Adrenal gland (tissue), 5 donors: Measurements from ENCODE around the gene RRAD.

Source experiments
- POLR2A ChIP-seq, 2 donors: fragments of 450-650 bp; IDR thresholded peaks; one replicate each; pipeline ENCODE4 v1.6.1; 2017; ENCODE audit warnings: antibody characterized with exemption in 2 of 2, mild to moderate bottlenecking in 2 of 2, moderate library complexity in 1 of 2
- TF ChIP-seq, protein P1 (sequence below), 6 experiments: fragments of 450-650 bp in 4 of 6; fragments of 200-600 bp in 2 of 6; sonication (generic) in 1 of 6; IDR thresholded peaks; 1 replicate in 5 of 6; 2 replicates in 1 of 6; pipeline versions ENCODE4 v1.5.1 to v1.8.0; 2016 to 2021; ENCODE audit warnings: antibody characterized with exemption in 6 of 6, mild to moderate bottlenecking in 2 of 6, moderate library complexity in 1 of 6
- donor health status: DM: no; HTN: no; CAD: no.

DNA sequence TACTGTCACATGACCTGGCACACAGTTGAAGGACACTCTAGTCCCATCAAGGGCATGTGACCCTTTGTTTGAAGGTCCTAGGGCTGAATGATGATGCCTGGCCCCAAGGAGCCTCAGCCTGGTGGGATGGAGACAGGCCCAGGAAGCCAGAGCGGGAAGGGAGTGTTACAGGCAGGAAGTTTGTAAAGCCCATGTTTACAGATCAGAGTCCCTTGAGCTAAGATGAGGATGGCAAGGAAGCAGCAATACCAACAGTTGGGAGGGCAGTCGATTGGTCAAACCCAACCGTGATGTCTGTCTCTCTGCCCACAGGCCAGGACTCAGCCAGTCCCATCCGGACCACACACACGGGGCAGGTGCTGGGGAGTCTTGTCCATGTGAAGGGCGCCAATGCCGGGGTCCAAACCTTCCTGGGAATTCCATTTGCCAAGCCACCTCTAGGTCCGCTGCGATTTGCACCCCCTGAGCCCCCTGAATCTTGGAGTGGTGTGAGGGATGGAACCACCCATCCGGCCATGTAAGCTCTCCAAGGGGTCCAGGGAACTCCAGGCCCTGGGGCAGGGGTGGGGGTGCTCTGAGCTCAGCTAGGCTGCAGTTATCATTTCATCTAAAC is 12.5 kb upstream of the RRAD start:
- TF ChIP-seq, protein P1, sequence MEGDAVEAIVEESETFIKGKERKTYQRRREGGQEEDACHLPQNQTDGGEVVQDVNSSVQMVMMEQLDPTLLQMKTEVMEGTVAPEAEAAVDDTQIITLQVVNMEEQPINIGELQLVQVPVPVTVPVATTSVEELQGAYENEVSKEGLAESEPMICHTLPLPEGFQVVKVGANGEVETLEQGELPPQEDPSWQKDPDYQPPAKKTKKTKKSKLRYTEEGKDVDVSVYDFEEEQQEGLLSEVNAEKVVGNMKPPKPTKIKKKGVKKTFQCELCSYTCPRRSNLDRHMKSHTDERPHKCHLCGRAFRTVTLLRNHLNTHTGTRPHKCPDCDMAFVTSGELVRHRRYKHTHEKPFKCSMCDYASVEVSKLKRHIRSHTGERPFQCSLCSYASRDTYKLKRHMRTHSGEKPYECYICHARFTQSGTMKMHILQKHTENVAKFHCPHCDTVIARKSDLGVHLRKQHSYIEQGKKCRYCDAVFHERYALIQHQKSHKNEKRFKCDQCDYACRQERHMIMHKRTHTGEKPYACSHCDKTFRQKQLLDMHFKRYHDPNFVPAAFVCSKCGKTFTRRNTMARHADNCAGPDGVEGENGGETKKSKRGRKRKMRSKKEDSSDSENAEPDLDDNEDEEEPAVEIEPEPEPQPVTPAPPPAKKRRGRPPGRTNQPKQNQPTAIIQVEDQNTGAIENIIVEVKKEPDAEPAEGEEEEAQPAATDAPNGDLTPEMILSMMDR (IDR thresholded peaks at IDR 0.05) = no peak
- TF ChIP-seq POLR2A (IDR thresholded peaks at IDR 0.05) = no peak
